Astrocyte (in vitro differentiated cells and primary cell): ENCODE data around the gene LRRC15. TPM values are rescaled to one million over a fixed set of nuclear protein-coding genes. Genes with fewer than 3 reads are reported as not detected.

Experiments used
- DNase-seq: peaks from one replicate; pipeline ENCODE4 v3.0.0-alpha.2; 2010; ENCODE audit warnings: low read depth
- FAIRE-seq: peaks from 2 replicates; lab custom pipeline; 2011; peaks lifted over from hg19 to GRCh38; lab: Jason Lieb, UNC
- H2AFZ ChIP-seq: 2 replicates; pipeline ENCODE4 v1.6.0; 2012; ENCODE audit warnings: low read depth, low read length, inconsistent platforms
- H3K27ac ChIP-seq: 2 replicates; pipeline ENCODE4 v1.5.1; 2011; ENCODE audit warnings: low read depth, low read length, inconsistent platforms
- H3K27me3 ChIP-seq: 2 replicates; pipeline ENCODE4 v1.6.0; 2011; ENCODE audit warnings: low read length, inconsistent platforms; ENCODE audit not compliant: insufficient read depth
- H3K36me3 ChIP-seq: 2 replicates; pipeline ENCODE4 v1.5.1; 2011; ENCODE audit warnings: low read length, inconsistent platforms; ENCODE audit not compliant: insufficient read depth
- H3K4me1 ChIP-seq: 2 replicates; pipeline ENCODE4 v1.5.1; 2011; ENCODE audit warnings: low read length, inconsistent platforms; ENCODE audit not compliant: insufficient read depth
- H3K4me2 ChIP-seq: 2 replicates; pipeline ENCODE4 v1.6.0; 2012; ENCODE audit warnings: low read length, inconsistent platforms
- H3K4me3 ChIP-seq: 2 replicates; pipeline ENCODE4 v1.5.1; 2011; ENCODE audit warnings: low read depth, mild to moderate bottlenecking, low read length, inconsistent platforms; ENCODE audit not compliant: insufficient read depth
- H3K79me2 ChIP-seq: 2 replicates; pipeline ENCODE4 v1.6.0; 2012; ENCODE audit warnings: mild to moderate bottlenecking, low read length, inconsistent platforms; ENCODE audit not compliant: insufficient read depth
- H3K9ac ChIP-seq: 2 replicates; pipeline ENCODE4 v1.6.0; 2012; ENCODE audit warnings: mild to moderate bottlenecking, low read length, inconsistent platforms
- H3K9me3 ChIP-seq: 2 replicates; pipeline ENCODE4 v1.5.1; 2012; ENCODE audit warnings: low read depth, mild to moderate bottlenecking, low read length, inconsistent platforms; ENCODE audit not compliant: insufficient read depth
- H4K20me1 ChIP-seq: 2 replicates; pipeline ENCODE4 v1.6.0; 2012; ENCODE audit warnings: low read length, inconsistent platforms; ENCODE audit not compliant: insufficient read depth
- H3K27ac Mint-ChIP-seq: one replicate; pipeline ENCODE4 v1.8.0; 2021; ENCODE audit warnings: mild to moderate bottlenecking, mixed read lengths; ENCODE audit not compliant: unreplicated experiment
- H3K27me3 Mint-ChIP-seq: one replicate; pipeline ENCODE4 v1.8.0; 2021; ENCODE audit warnings: low read depth, mixed read lengths; ENCODE audit not compliant: unreplicated experiment
- H3K36me3 Mint-ChIP-seq: one replicate; pipeline ENCODE4 v1.8.0; 2021; ENCODE audit warnings: low read depth, mixed read lengths; ENCODE audit not compliant: unreplicated experiment
- H3K4me1 Mint-ChIP-seq: one replicate; pipeline ENCODE4 v1.8.0; 2021; ENCODE audit warnings: low read depth, mixed read lengths; ENCODE audit not compliant: unreplicated experiment
- H3K4me3 Mint-ChIP-seq: one replicate; pipeline ENCODE4 v1.8.0; 2021; ENCODE audit warnings: mild to moderate bottlenecking, moderate library complexity, mixed read lengths; ENCODE audit not compliant: unreplicated experiment
- H3K9me3 Mint-ChIP-seq: one replicate; pipeline ENCODE4 v1.8.0; 2021; ENCODE audit warnings: mild to moderate bottlenecking, mixed read lengths; ENCODE audit not compliant: unreplicated experiment
- EZH2 ChIP-seq: IDR thresholded peaks from 2 replicates; pipeline ENCODE4 v1.6.1; 2012; ENCODE audit warnings: mild to moderate bottlenecking, low read length, inconsistent platforms; ENCODE audit not compliant: insufficient read depth
- total RNA-seq: library from RNA; stranded (reverse); gene quantifications from 2 replicates; pipeline ENCODE4 v1.2.1, GENCODE V29; 2021
- TF ChIP-seq, protein P1 (sequence below): IDR thresholded peaks from 2 replicates; pipeline ENCODE4 v1.5.1; 2011; ENCODE audit warnings: low read depth, mild to moderate bottlenecking, inconsistent platforms, low read length, moderate library complexity; ENCODE audit not compliant: insufficient read depth

The LRRC15 gene
- total RNA-seq, 1 donor from 2014 or later, result 1.4 TPM

- H3K4me1 ChIP-seq, result no peaks in the 10 kb centered on the region
- no peak overlapping the region for H3K4me2 ChIP-seq
- H3K36me3 ChIP-seq, result no peaks in the 10 kb centered on the region
- H3K4me3 Mint-ChIP-seq, result no peak overlapping the region
- H3K79me2 ChIP-seq, result no peaks in the 10 kb centered on the region
- TF ChIP-seq, protein P1, sequence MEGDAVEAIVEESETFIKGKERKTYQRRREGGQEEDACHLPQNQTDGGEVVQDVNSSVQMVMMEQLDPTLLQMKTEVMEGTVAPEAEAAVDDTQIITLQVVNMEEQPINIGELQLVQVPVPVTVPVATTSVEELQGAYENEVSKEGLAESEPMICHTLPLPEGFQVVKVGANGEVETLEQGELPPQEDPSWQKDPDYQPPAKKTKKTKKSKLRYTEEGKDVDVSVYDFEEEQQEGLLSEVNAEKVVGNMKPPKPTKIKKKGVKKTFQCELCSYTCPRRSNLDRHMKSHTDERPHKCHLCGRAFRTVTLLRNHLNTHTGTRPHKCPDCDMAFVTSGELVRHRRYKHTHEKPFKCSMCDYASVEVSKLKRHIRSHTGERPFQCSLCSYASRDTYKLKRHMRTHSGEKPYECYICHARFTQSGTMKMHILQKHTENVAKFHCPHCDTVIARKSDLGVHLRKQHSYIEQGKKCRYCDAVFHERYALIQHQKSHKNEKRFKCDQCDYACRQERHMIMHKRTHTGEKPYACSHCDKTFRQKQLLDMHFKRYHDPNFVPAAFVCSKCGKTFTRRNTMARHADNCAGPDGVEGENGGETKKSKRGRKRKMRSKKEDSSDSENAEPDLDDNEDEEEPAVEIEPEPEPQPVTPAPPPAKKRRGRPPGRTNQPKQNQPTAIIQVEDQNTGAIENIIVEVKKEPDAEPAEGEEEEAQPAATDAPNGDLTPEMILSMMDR, result no peak
- TF ChIP-seq EZH2, result no peak
- H3K4me1 Mint-ChIP-seq, result no peaks in the 10 kb centered on the region
- H3K9me3 ChIP-seq, result no peaks in the 10 kb centered on the region
- H2AFZ ChIP-seq, result no peak overlapping the region
- no peak for DNase-seq
- H3K27me3 Mint-ChIP-seq, result peaks cover 37% of the 10 kb centered on the region
- peaks cover 23% of the 10 kb centered on the region for H3K27me3 ChIP-seq
- no peak for FAIRE-seq
- no peak overlapping the region for H3K27ac ChIP-seq
- no peaks in the 10 kb centered on the region for H3K36me3 Mint-ChIP-seq
- no peaks in the 10 kb centered on the region for H3K9me3 Mint-ChIP-seq
- H3K9ac ChIP-seq, result no peak overlapping the region
- no peak overlapping the region for H3K27ac Mint-ChIP-seq
- no peak overlapping the region for H3K4me3 ChIP-seq
- H4K20me1 ChIP-seq, result no peaks in the 10 kb centered on the region
Measured at GRCh38 chr3:194384569-194385001, 15.0 kb upstream of the LRRC15 start.

GRCh38 chr3:194384156-194384555 is 14.6 kb upstream of the LRRC15 start:
- H3K4me1 Mint-ChIP-seq, result no peaks in the 10 kb centered on the region
- no peaks in the 10 kb centered on the region for H3K36me3 Mint-ChIP-seq
- Histone ChIP-seq H3K9ac (no peak overlapping the region), H3K27ac (no peak overlapping the region), H4K20me1 (no peaks in the 10 kb centered on the region), H3K4me2 (no peak overlapping the region), H3K79me2 (no peaks in the 10 kb centered on the region), H2AFZ (no peak overlapping the region), H3K4me3 (no peak overlapping the region), H3K36me3 (no peaks in the 10 kb centered on the region), H3K4me1 (no peaks in the 10 kb centered on the region), H3K27me3 (peaks cover 27% of the 10 kb centered on the region), H3K9me3 (no peaks in the 10 kb centered on the region)
- no peak overlapping the region for H3K4me3 Mint-ChIP-seq
- H3K9me3 Mint-ChIP-seq, result no peaks in the 10 kb centered on the region
- peaks cover 38% of the 10 kb centered on the region for H3K27me3 Mint-ChIP-seq
- TF ChIP-seq, protein P1, result no peak
- no peak for TF ChIP-seq EZH2
- no peak overlapping the region for H3K27ac Mint-ChIP-seq
- FAIRE-seq, result no peak
- no peak for DNase-seq

GRCh38 chr3:194383276-194383940 is 13.9 kb upstream of the LRRC15 start:
- Mint-ChIP-seq H3K27ac (no peak overlapping the region), H3K9me3 (no peaks in the 10 kb centered on the region), H3K27me3 (peaks cover 44% of the 10 kb centered on the region), H3K4me3 (no peak overlapping the region), H3K36me3 (no peaks in the 10 kb centered on the region), H3K4me1 (no peaks in the 10 kb centered on the region)
- Histone ChIP-seq H3K27ac (no peak overlapping the region), H3K4me3 (no peak overlapping the region), H3K36me3 (no peaks in the 10 kb centered on the region), H2AFZ (no peak overlapping the region), H3K4me2 (no peak overlapping the region), H3K9ac (no peak overlapping the region), H3K4me1 (no peaks in the 10 kb centered on the region), H3K9me3 (no peaks in the 10 kb centered on the region), H3K27me3 (peaks cover 32% of the 10 kb centered on the region), H4K20me1 (no peaks in the 10 kb centered on the region), H3K79me2 (no peaks in the 10 kb centered on the region)
- FAIRE-seq (no peak), DNase-seq (no peak)
- TF ChIP-seq, protein P1, result no peak
- no peak for TF ChIP-seq EZH2
